OCI-LY1 (cell line): Measurements from ENCODE around the gene NLE1.

Experiments
- CTCF ChIP-seq: fragments of 200-600 bp; sonication (generic), shearing (Covaris generic); IDR thresholded peaks from 2 replicates; pipeline ENCODE4 v1.5.1; 2017; ENCODE audit warnings: mild to moderate bottlenecking, antibody characterized with exemption, low read length, moderate library complexity, mixed read lengths
- EZH2 ChIP-seq: fragments of 200-600 bp; sonication (generic), shearing (Covaris generic); IDR thresholded peaks from 2 replicates; pipeline ENCODE4 v1.8.0; 2017; ENCODE audit warnings: borderline replicate concordance, mixed run types, mild to moderate bottlenecking, antibody characterized with exemption, low read length, moderate library complexity, mixed read lengths

DNA sequence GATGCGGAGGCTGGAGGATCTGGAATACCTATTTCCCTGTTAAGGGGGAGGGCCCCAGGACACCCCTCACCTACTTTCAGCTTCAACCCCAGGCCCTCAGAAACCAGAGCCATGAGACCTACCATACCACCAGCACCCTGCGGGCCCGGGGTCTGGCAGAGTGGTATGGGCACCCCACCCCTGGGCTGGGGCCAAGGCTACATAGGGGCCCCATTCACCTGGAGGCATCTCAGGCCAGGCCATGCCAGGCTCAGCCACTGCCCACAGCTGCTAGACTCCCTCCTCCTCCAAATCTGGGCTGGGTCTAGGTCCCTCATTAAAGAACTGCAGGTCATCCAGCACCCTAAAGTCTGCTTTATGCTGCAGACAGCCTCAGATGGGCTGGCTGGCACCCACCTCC is 11.7 kb downstream of the NLE1 start:
- TF ChIP-seq CTCF (no peak), EZH2 (no peak)
